Brain microvascular endothelial cell (primary cell): ENCODE data around the gene PPIL1.

ENCODE experiments used
- DNase-seq: peaks from one replicate; pipeline ENCODE4 v3.0.0-alpha.2; 2020
- H3K27ac ChIP-seq: fragments of 250-450 bp; sonication (Bioruptor Pico); 2 replicates; pipeline ENCODE4 v1.5.1; 2020; ENCODE audit warnings: mild to moderate bottlenecking, moderate library complexity
- H3K27me3 ChIP-seq: fragments of 250-450 bp; sonication (Bioruptor Pico); replicated peaks from 2 replicates; pipeline ENCODE4 v1.5.1; 2020; ENCODE audit warnings: mild to moderate bottlenecking
- H3K36me3 ChIP-seq: fragments of 250-450 bp; sonication (Bioruptor Pico); replicated peaks from 2 replicates; pipeline ENCODE4 v1.5.1; 2020; ENCODE audit warnings: mild to moderate bottlenecking
- H3K4me3 ChIP-seq: 2 replicates; pipeline ENCODE4 v1.5.1; 2011; ENCODE audit warnings: low read depth, mild to moderate bottlenecking, control low read depth, low read length, moderate library complexity
- CTCF ChIP-seq: IDR thresholded peaks from 2 replicates; pipeline ENCODE4 v1.5.1; 2011; ENCODE audit warnings: low read depth, mild to moderate bottlenecking, moderate library complexity, low read length, control low read depth, inconsistent platforms; ENCODE audit errors: missing control alignments
- in situ Hi-C: cut with HindIII; loops from 2 replicates; pipeline ENCODE4 v1.10.0; 2017; ENCODE audit warnings: low sequenced_read_pairs, low pct_ligation_motif_present

PPIL1 gene

GRCh38 chr6:36888115-36888643 lies 13.6 kb upstream of the PPIL1 start:
- in situ Hi-C loops = no loop called here
- no peak for TF ChIP-seq CTCF
- no peaks in the 10 kb centered on the region for H3K27me3 ChIP-seq
- DNase-seq = no peak
- no peak overlapping the region for H3K4me3 ChIP-seq
- no peak overlapping the region for H3K27ac ChIP-seq
- H3K36me3 ChIP-seq = no peaks in the 10 kb centered on the region

- H3K27me3 ChIP-seq = no peaks in the 10 kb centered on the region
- H3K27ac ChIP-seq = peak overlapping the region; percentile 76
- H3K4me3 ChIP-seq = peak overlapping the region; percentile 90
- in situ Hi-C loops = no loop called here
- TF ChIP-seq CTCF = no peak
- no peaks in the 10 kb centered on the region for H3K36me3 ChIP-seq
- no peak for DNase-seq
These were observed 12.5 kb upstream of the PPIL1 start for GRCh38 chr6:36886950-36887618.

- Histone ChIP-seq H3K4me3 (peak within 1 kb of the TSS; percentile 90), H3K27me3 (no peaks in the 10 kb centered on the region), H3K36me3 (no peaks in the 10 kb centered on the region), H3K27ac (peak within 1 kb of the TSS; percentile 76)
- in situ Hi-C loops = no loop called here
- peak; percentile 90 for TF ChIP-seq CTCF
- DNase-seq = peak; percentile 95
These were observed 11.1 kb upstream of the PPIL1 start, which contains the start of gene C6orf89 for GRCh38 chr6:36885461-36886401. C6orf89 (plus strand) TSS chr6:36885952; CDS start chr6:36899445, 13,493 bp downstream.

GRCh38 chr6:36884610-36885009 lies 10.0 kb upstream of the PPIL1 start:
- no peak for DNase-seq
- H3K27ac ChIP-seq = no peak overlapping the region
- no peak overlapping the region for H3K4me3 ChIP-seq
- H3K27me3 ChIP-seq = no peaks in the 10 kb centered on the region
- no peak for TF ChIP-seq CTCF
- no peaks in the 10 kb centered on the region for H3K36me3 ChIP-seq
- in situ Hi-C loops = no loop called here

- peak overlapping the region; percentile 96 for H3K4me3 ChIP-seq
- in situ Hi-C loops = no loop called here
These were observed 639 bp upstream of the PPIL1 start for GRCh38 chr6:36875250-36875633.

More at GRCh38 chr6:36875250-36875633, 639 bp upstream of the PPIL1 start:
- DNase-seq = no peak
- no peak for TF ChIP-seq CTCF
- Histone ChIP-seq H3K27ac (peak overlapping the region; percentile 99), H3K27me3 (no peaks in the 10 kb centered on the region), H3K36me3 (peaks cover 1% of the 10 kb centered on the region)
